Nephron progenitor cell (in vitro differentiated cells): ENCODE data around the gene PLCD1.
A peak's percentile ranks its signal among the peaks of the same experiment; 100 is the strongest.
"Not testable (repeated sequence)": the region's sequence is repeated elsewhere in the genome, so short reads cannot be mapped to it uniquely, and the experiment has no call there.

ENCODE experiments used
- DNase-seq: peaks from one replicate; pipeline ENCODE4 v3.0.0; 2021
- H3K27ac Mint-ChIP-seq: 2 replicates; pipeline ENCODE4 v1.8.0; 2021; ENCODE audit warnings: mild to moderate bottlenecking, moderate library complexity, mixed read lengths
- H3K27me3 Mint-ChIP-seq: 2 replicates; pipeline ENCODE4 v1.8.0; 2021; ENCODE audit warnings: mild to moderate bottlenecking, low read depth, mixed read lengths; ENCODE audit not compliant: poor library complexity
- H3K36me3 Mint-ChIP-seq: 2 replicates; pipeline ENCODE4 v1.8.0; 2021; ENCODE audit warnings: low read depth, mixed read lengths
- H3K4me1 Mint-ChIP-seq: 2 replicates; pipeline ENCODE4 v1.8.0; 2021; ENCODE audit warnings: mixed read lengths
- H3K4me3 Mint-ChIP-seq: 2 replicates; pipeline ENCODE4 v1.8.0; 2021; ENCODE audit warnings: mild to moderate bottlenecking, moderate library complexity, mixed read lengths
- H3K9me3 Mint-ChIP-seq: 2 replicates; pipeline ENCODE4 v1.8.0; 2021; ENCODE audit warnings: mild to moderate bottlenecking, moderate library complexity, mixed read lengths
- CTCF ChIP-seq: fragments of 200-600 bp; sonication (generic); IDR thresholded peaks from 2 replicates; pipeline ENCODE4 v1.5.0; 2021; ENCODE audit warnings: antibody characterized with exemption

PLCD1 gene

GRCh38 chr3:37980462-37981347, 48.7 kb downstream of the PLCD1 start:
- Mint-ChIP-seq H3K4me3 (no peak overlapping the region), H3K27me3 (peaks cover 4% of the 10 kb centered on the region), H3K27ac (peak overlapping the region; percentile 83), H3K4me1 (no peaks in the 10 kb centered on the region), H3K36me3 (peaks cover 48% of the 10 kb centered on the region), H3K9me3 (no peaks in the 10 kb centered on the region)
- DNase-seq: no peak
- no peak for TF ChIP-seq CTCF

- Mint-ChIP-seq H3K27ac (peak overlapping the region; percentile 14), H3K4me1 (no peaks in the 10 kb centered on the region), H3K9me3 (no peaks in the 10 kb centered on the region), H3K4me3 (no peak overlapping the region), H3K27me3 (peaks cover 4% of the 10 kb centered on the region), H3K36me3 (peaks cover 53% of the 10 kb centered on the region)
- DNase-seq: no peak
- TF ChIP-seq CTCF: no peak
These were observed 49.6 kb downstream of the PLCD1 start for GRCh38 chr3:37979541-37980461.

GRCh38 chr3:37974121-37975083, 55.0 kb downstream of the PLCD1 start:
- H3K4me3 Mint-ChIP-seq: no peak overlapping the region
- H3K4me1 Mint-ChIP-seq: no peaks in the 10 kb centered on the region
- H3K27me3 Mint-ChIP-seq: peaks cover 7% of the 10 kb centered on the region
- H3K9me3 Mint-ChIP-seq: no peaks in the 10 kb centered on the region
- peak; percentile 68 for DNase-seq
- H3K36me3 Mint-ChIP-seq: peaks cover 39% of the 10 kb centered on the region
- TF ChIP-seq CTCF: peak; percentile 70
- H3K27ac Mint-ChIP-seq: peak overlapping the region; percentile 44

GRCh38 chr3:37973246-37974054, 56.0 kb downstream of the PLCD1 start:
- no peak for TF ChIP-seq CTCF

GRCh38 chr3:37972056-37972455, 57.4 kb downstream of the PLCD1 start:
- H3K9me3 Mint-ChIP-seq, H3K4me1 Mint-ChIP-seq, H3K27ac Mint-ChIP-seq, H3K27me3 Mint-ChIP-seq, H3K4me3 Mint-ChIP-seq, DNase-seq: not testable (repeated sequence)
- peaks cover 42% of the 10 kb centered on the region for H3K36me3 Mint-ChIP-seq

More at GRCh38 chr3:37973246-37974054, 56.0 kb downstream of the PLCD1 start:
- H3K36me3 Mint-ChIP-seq: peaks cover 41% of the 10 kb centered on the region
- no peak for DNase-seq
- H3K27me3 Mint-ChIP-seq: peaks cover 7% of the 10 kb centered on the region
- H3K9me3 Mint-ChIP-seq: no peaks in the 10 kb centered on the region
- H3K27ac Mint-ChIP-seq: peak overlapping the region; percentile 44
- H3K4me3 Mint-ChIP-seq: no peak overlapping the region
- no peaks in the 10 kb centered on the region for H3K4me1 Mint-ChIP-seq
